ENCODE measurements around the gene TSC22D2.

- TF ChIP-seq CTCF (IDR thresholded peaks at IDR 0.05; ENCODE audit: poor library complexity, severe bottlenecking) = no peak
- no peak for TF ChIP-seq EP300 (conservative IDR thresholded peaks at IDR 0.05; ENCODE audit: poor library complexity, severe bottlenecking)
- TF ChIP-seq SMC3 (conservative IDR thresholded peaks at IDR 0.05; ENCODE audit: poor library complexity) = no peak
- no peak for TF ChIP-seq TAF1 (IDR thresholded peaks at IDR 0.05; ENCODE audit: low read depth)
- TF ChIP-seq EZH2 (IDR thresholded peaks at IDR 0.05; ENCODE audit: borderline replicate concordance, insufficient read depth, low read length, poor library complexity, severe bottlenecking) = no peak
- TF ChIP-seq POLR2AphosphoS5 (IDR thresholded peaks at IDR 0.05) = no peak
- no peak for TF ChIP-seq RAD21 (conservative IDR thresholded peaks at IDR 0.05)
- no peak for TF ChIP-seq MXI1 (conservative IDR thresholded peaks at IDR 0.05; ENCODE audit: poor library complexity, severe bottlenecking)
- no peak for TF ChIP-seq REST (IDR thresholded peaks at IDR 0.05; ENCODE audit: borderline replicate concordance)
These were observed 31.9 kb upstream of the TSC22D2 start for GRCh38 chr3:150376001-150376848.
